Adrenal gland (tissue), 5 donors: ENCODE measurements around the gene ARHGAP31.

Experiments
- CTCF ChIP-seq, 6 experiments: fragments of 450-650 bp in 4 of 6; fragments of 200-600 bp in 2 of 6; sonication (generic) in 1 of 6; IDR thresholded peaks; 1 replicate in 5 of 6; 2 replicates in 1 of 6; pipeline versions ENCODE4 v1.5.1 to v1.8.0; 2016 to 2021; ENCODE audit warnings: antibody characterized with exemption in 6 of 6, mild to moderate bottlenecking in 2 of 6, moderate library complexity in 1 of 6
- POLR2A ChIP-seq, 2 donors: fragments of 450-650 bp; IDR thresholded peaks; one replicate each; pipeline ENCODE4 v1.6.1; 2017; ENCODE audit warnings: antibody characterized with exemption in 2 of 2, mild to moderate bottlenecking in 2 of 2, moderate library complexity in 1 of 2
- donor health status: DM: no; HTN: no; CAD: no.

GRCh38 chr3:119323723-119324085, 29.5 kb downstream of the ARHGAP31 start:
- TF ChIP-seq POLR2A (IDR thresholded peaks at IDR 0.05), result no peak
- TF ChIP-seq CTCF (IDR thresholded peaks at IDR 0.05), result no peak
